HepG2 (cell line): Measurements from ENCODE around the gene SLIT3. TPM values are rescaled to one million over a fixed set of nuclear protein-coding genes. Genes with fewer than 3 reads are reported as not detected.
A peak's percentile ranks its signal among the peaks of the same experiment; 100 is the strongest.

ENCODE experiments used
- ATAC-seq: fragments of 200-7000 bp; cut with Tn5 transposase; 3 replicates; pipeline ENCODE4 v1.9.1; 2020; ENCODE audit warnings: mild to moderate bottlenecking, moderate library complexity
- BruUV-seq: library from RNA; stranded (reverse); fragments of 400-500 nt; replicated peaks from 2 replicates; lab custom pipeline; 2021; lab: Mats Ljungman, UMichigan
- CTCF ChIA-PET: fragments of 300-600 bp; formaldehyde crosslinking; extraction: SDS; loops from one replicate; lab custom pipeline; 2021; ENCODE audit warnings: low total read pairs, inconsistent platforms, low intra/inter-chr PET ratio; lab: Yijun Ruan, JAX
- POLR2A ChIA-PET: fragments of 350-600 bp; sonication (Branson Sonifier 250); formaldehyde crosslinking; loops from one replicate; lab custom pipeline; 2020; ENCODE audit warnings: antibody characterized with exemption, inconsistent platforms; lab: Yijun Ruan, JAX
- DNase-seq: peaks from one replicate; pipeline ENCODE4 v3.0.0-alpha.2; 2015; ENCODE audit warnings: low spot score
- FAIRE-seq: peaks from 3 replicates; lab custom pipeline; 2011; peaks lifted over from hg19 to GRCh38; lab: Jason Lieb, UNC
- H2AFZ ChIP-seq: one replicate; pipeline ENCODE4 v1.6.1; 2011; ENCODE audit warnings: low read length, inconsistent platforms
- H3K27ac ChIP-seq: fragments of 300-600 bp; 3 replicates; pipeline ENCODE4 v1.8.0; 2011; ENCODE audit warnings: mixed run types, mild to moderate bottlenecking, mixed read lengths, low read length, inconsistent platforms; ENCODE audit not compliant: insufficient read depth; ENCODE audit errors: extremely low read length
- H3K27me3 ChIP-seq, 2 experiments: fragments of 200-600 bp in 1 of 2; 2 replicates in 1 of 2; 3 replicates in 1 of 2; pipeline versions ENCODE4 v1.6.0 to v1.8.0; 2011; ENCODE audit warnings: low read length in 2 of 2, mild to moderate bottlenecking in 2 of 2, moderate library complexity in 2 of 2, inconsistent platforms in 1 of 2; ENCODE audit not compliant: insufficient read depth in 2 of 2, control insufficient read depth in 1 of 2
- H3K36me3 ChIP-seq, 2 experiments: fragments of 200-600 bp in 1 of 2; replicated peaks in 1 of 2; 2 replicates in 1 of 2; 3 replicates in 1 of 2; pipeline versions ENCODE4 v1.5.1 to v1.8.0; 2011; ENCODE audit warnings: low read length in 2 of 2, inconsistent platforms in 1 of 2; ENCODE audit not compliant: insufficient read depth in 2 of 2, control insufficient read depth in 1 of 2
- H3K4me1 ChIP-seq: 2 replicates; pipeline ENCODE4 v1.5.1; 2012; ENCODE audit warnings: low read length, inconsistent platforms; ENCODE audit not compliant: insufficient read depth
- H3K4me2 ChIP-seq: 2 replicates; pipeline ENCODE4 v1.6.0; 2011; ENCODE audit warnings: low read depth, low read length, inconsistent platforms
- H3K4me3 ChIP-seq, 3 experiments: fragments of 200-600 bp in 1 of 3; sonication (generic), shearing (Covaris generic) in 1 of 3; replicated peaks in 1 of 3; 2 replicates each; pipeline ENCODE4 v1.5.1; 2011 to 2016; ENCODE audit warnings: low read length in 3 of 3, inconsistent platforms in 2 of 3, low read depth in 2 of 3, mild to moderate bottlenecking in 2 of 3, control low read depth in 1 of 3, mixed read lengths in 1 of 3; ENCODE audit not compliant: insufficient read depth in 1 of 3
- H3K79me2 ChIP-seq: one replicate; pipeline ENCODE4 v1.6.1; 2011; ENCODE audit warnings: low read length, inconsistent platforms; ENCODE audit not compliant: insufficient read depth
- H3K9ac ChIP-seq: 2 replicates; pipeline ENCODE4 v1.6.0; 2011; ENCODE audit warnings: mild to moderate bottlenecking, low read depth, low read length, inconsistent platforms; ENCODE audit not compliant: insufficient read depth
- H3K9me3 ChIP-seq: 2 replicates; pipeline ENCODE4 v1.5.1; 2012; ENCODE audit warnings: mild to moderate bottlenecking, low read length
- H4K20me1 ChIP-seq: 2 replicates; pipeline ENCODE4 v1.6.0; 2011; ENCODE audit warnings: inconsistent platforms, mild to moderate bottlenecking, low read length, moderate library complexity; ENCODE audit not compliant: insufficient read depth
- ARNT ChIP-seq: fragments of 450-650 bp; IDR thresholded peaks from 2 replicates; pipeline ENCODE4 v1.6.1; 2017
- ATRX ChIP-seq: sonication (generic); formaldehyde crosslinking; IDR thresholded peaks from 2 replicates; pipeline ENCODE4 v1.4.0; 2020; ENCODE audit warnings: missing genetic modification reagents, borderline replicate concordance
- BORCS8-MEF2B ChIP-seq: sonication (generic); formaldehyde crosslinking; IDR thresholded peaks from 2 replicates; pipeline ENCODE4 v1.8.0; 2022; ENCODE audit warnings: mild to moderate bottlenecking, missing genetic modification reagents
- CEBPB ChIP-seq: IDR thresholded peaks from 2 replicates; pipeline ENCODE4 v1.6.1; 2011; ENCODE audit warnings: low read depth, low read length, improper control_type of control experiment, borderline replicate concordance
- GPN1 ChIP-seq: sonication (generic); formaldehyde crosslinking; IDR thresholded peaks from 2 replicates; pipeline ENCODE4 v1.5.1; 2020; ENCODE audit warnings: missing genetic modification reagents, borderline replicate concordance
- KDM1A ChIP-seq: IDR thresholded peaks from 2 replicates; pipeline ENCODE4 v1.6.1; 2016; ENCODE audit warnings: missing compliant biosample characterization
- SYNCRIP ChIP-seq: fragments of 200-400 bp; formaldehyde crosslinking; IDR thresholded peaks from 2 replicates; pipeline ENCODE4 v1.6.1; 2018; ENCODE audit warnings: mild to moderate bottlenecking, low read depth, low read length; ENCODE audit not compliant: insufficient read depth
- TARDBP ChIP-seq: sonication (generic); formaldehyde crosslinking; IDR thresholded peaks from 2 replicates; pipeline ENCODE4 v1.8.0; 2022; ENCODE audit warnings: mild to moderate bottlenecking, missing genetic modification reagents
- ZFP36L1 ChIP-seq: sonication (generic); formaldehyde crosslinking; IDR thresholded peaks from 2 replicates; pipeline ENCODE4 v1.8.0; 2022; ENCODE audit warnings: mild to moderate bottlenecking, missing genetic modification reagents, moderate library complexity
- ZKSCAN8 ChIP-seq: IDR thresholded peaks from 2 replicates; pipeline ENCODE4 v1.6.1; 2016; ENCODE audit warnings: borderline replicate concordance, missing genetic modification reagents, missing compliant biosample characterization
- ZNF451 ChIP-seq: sonication (generic); formaldehyde crosslinking; IDR thresholded peaks from 2 replicates; pipeline ENCODE4 v1.5.0; 2020; ENCODE audit warnings: mild to moderate bottlenecking, missing genetic modification reagents
- ZNF543 ChIP-seq: sonication (generic); formaldehyde crosslinking; IDR thresholded peaks from 2 replicates; pipeline ENCODE4 v1.4.0; 2020; ENCODE audit warnings: mild to moderate bottlenecking, missing genetic modification reagents
- ZNF670 ChIP-seq: sonication (generic); formaldehyde crosslinking; IDR thresholded peaks from 2 replicates; pipeline ENCODE4 v1.8.0; 2022; ENCODE audit warnings: mild to moderate bottlenecking, missing genetic modification reagents, borderline replicate concordance
- ZNF75D ChIP-seq: sonication (generic); formaldehyde crosslinking; IDR thresholded peaks from 2 replicates; pipeline ENCODE4 v1.8.1; 2023; ENCODE audit warnings: missing genetic modification reagents, mild to moderate bottlenecking, borderline replicate concordance
- ZNF768 ChIP-seq: sonication (generic); formaldehyde crosslinking; IDR thresholded peaks from 2 replicates; pipeline ENCODE4 v1.4.0; 2020; ENCODE audit warnings: missing genetic modification reagents
- WGBS: methylation state at CpG from one replicate; pipeline ENCODE4 v1.1.6; 2017; ENCODE audit warnings: low lambda C conversion rate; 5-methylcytosine and 5-hydroxymethylcytosine counted together
- in situ Hi-C: cut with HindIII; loops from 2 replicates; pipeline ENCODE4 v1.10.0; 2017; ENCODE audit warnings: low pct_unique_long_range_greater_than_20kb; ENCODE audit not compliant: extremely low pct_ligation_motif_present
- intact Hi-C: fragments of 100-400 bp; cut with micrococcal nuclease; formaldehyde crosslinking; loops from one replicate; pipeline ENCODE4 v1.10.0; 2022; ENCODE audit not compliant: unreplicated experiment
- polyA plus RNA-seq, 8 experiments: library from polyadenylated mRNA; depleted of rRNA in 3 of 8; stranded (reverse) in 7 of 8; unstranded in 1 of 8; fragments of >200 nt; fragmentation: Illumina TruSeq in 4 of 8; extraction: Trizol in 4 of 8; gene quantifications; 2 replicates each; pipeline versions ENCODE4 v1.2.1 to v1.2.3, GENCODE V29; 2011 to 2016; ENCODE audit warnings: low read depth in 4 of 8, missing spikeins in 1 of 8, mixed read lengths in 1 of 8; ENCODE audit not compliant: insufficient read depth in 1 of 8
- total RNA-seq, 5 experiments: library from RNA; depleted of rRNA; stranded (reverse); fragments of >200 nt; fragmentation: Illumina TruSeq; extraction: Trizol; gene quantifications; 2 replicates each; pipeline ENCODE4 v1.2.3, GENCODE V29; 2016; ENCODE audit warnings: low read depth in 1 of 5
- TF ChIP-seq, protein P1 (sequence below): sonication (generic); formaldehyde crosslinking; IDR thresholded peaks from 2 replicates; pipeline ENCODE4 v1.9.0; 2021; ENCODE audit warnings: missing genetic modification reagents, borderline replicate concordance
- TF ChIP-seq, protein P2 (sequence below): sonication (generic); formaldehyde crosslinking; IDR thresholded peaks from 2 replicates; pipeline ENCODE4 v1.5.1; 2020; ENCODE audit warnings: missing genetic modification reagents, mild to moderate bottlenecking, borderline replicate concordance
- TF ChIP-seq, protein P3 (sequence below): sonication (generic); formaldehyde crosslinking; IDR thresholded peaks from 2 replicates; pipeline ENCODE4 v1.4.0; 2020; ENCODE audit warnings: mild to moderate bottlenecking, missing genetic modification reagents, borderline replicate concordance

The SLIT3 gene
- total and polyA plus RNA-seq, 2 of the 13 experiments (the other 11 are each of a cell fraction or from before 2014, with no cell fraction given), result not detected

DNA sequence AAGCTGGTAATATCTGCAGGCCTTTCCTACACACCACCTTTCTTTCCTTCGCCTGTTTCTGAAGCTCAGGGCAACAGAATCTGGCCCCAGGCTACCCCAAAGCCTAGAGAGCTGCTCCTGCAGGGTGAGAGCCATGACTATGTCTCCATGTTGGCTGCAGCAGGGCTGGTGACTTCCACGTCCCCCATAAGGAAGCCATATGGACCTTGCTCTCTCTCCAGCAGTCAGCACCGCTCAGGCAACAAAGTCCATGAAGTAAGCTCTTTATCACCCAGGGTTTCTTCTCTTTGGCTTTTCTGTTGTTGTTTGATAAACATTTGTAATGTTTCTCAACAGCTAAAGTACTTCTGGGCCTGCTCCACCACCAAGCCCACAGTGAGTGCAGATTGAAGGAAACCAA, 125.2 kb downstream of the SLIT3 start:
- BruUV-seq, result no TSS peak
- DNase-seq (no peak), FAIRE-seq (no peak), ATAC-seq (peak; percentile 73)
- WGBS, result 21% methylated on average over 3 of the region's 3 CpGs
- H3K79me2 ChIP-seq, result no peaks in the 10 kb centered on the region
- intact Hi-C loops, result no loop called here
- no peak overlapping the region for H2AFZ ChIP-seq
- no peak overlapping the region for H3K4me3 ChIP-seq
- TF ChIP-seq KDM1A (no peak), CEBPB (no peak), ZNF670 (no peak), ZKSCAN8 (CRISPR knock-in tag) (no peak), ZNF543 (CRISPR knock-in tag) (no peak), ATRX (CRISPR knock-in tag) (no peak), BORCS8-MEF2B (CRISPR knock-in tag) (no peak), GPN1 (CRISPR knock-in tag) (no peak), ARNT (no peak), TARDBP (CRISPR knock-in tag) (no peak), ZFP36L1 (CRISPR knock-in tag) (no peak), SYNCRIP (no peak), ZNF451 (CRISPR knock-in tag) (no peak), ZNF768 (CRISPR knock-in tag) (no peak), ZNF75D (CRISPR knock-in tag) (no peak)
- TF ChIP-seq, protein P1, sequence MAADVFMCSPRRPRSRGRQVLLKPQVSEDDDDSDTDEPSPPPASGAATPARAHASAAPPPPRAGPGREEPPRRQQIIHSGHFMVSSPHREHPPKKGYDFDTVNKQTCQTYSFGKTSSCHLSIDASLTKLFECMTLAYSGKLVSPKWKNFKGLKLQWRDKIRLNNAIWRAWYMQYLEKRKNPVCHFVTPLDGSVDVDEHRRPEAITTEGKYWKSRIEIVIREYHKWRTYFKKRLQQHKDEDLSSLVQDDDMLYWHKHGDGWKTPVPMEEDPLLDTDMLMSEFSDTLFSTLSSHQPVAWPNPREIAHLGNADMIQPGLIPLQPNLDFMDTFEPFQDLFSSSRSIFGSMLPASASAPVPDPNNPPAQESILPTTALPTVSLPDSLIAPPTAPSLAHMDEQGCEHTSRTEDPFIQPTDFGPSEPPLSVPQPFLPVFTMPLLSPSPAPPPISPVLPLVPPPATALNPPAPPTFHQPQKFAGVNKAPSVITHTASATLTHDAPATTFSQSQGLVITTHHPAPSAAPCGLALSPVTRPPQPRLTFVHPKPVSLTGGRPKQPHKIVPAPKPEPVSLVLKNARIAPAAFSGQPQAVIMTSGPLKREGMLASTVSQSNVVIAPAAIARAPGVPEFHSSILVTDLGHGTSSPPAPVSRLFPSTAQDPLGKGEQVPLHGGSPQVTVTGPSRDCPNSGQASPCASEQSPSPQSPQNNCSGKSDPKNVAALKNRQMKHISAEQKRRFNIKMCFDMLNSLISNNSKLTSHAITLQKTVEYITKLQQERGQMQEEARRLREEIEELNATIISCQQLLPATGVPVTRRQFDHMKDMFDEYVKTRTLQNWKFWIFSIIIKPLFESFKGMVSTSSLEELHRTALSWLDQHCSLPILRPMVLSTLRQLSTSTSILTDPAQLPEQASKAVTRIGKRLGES, result no peak
- TF ChIP-seq, protein P2, sequence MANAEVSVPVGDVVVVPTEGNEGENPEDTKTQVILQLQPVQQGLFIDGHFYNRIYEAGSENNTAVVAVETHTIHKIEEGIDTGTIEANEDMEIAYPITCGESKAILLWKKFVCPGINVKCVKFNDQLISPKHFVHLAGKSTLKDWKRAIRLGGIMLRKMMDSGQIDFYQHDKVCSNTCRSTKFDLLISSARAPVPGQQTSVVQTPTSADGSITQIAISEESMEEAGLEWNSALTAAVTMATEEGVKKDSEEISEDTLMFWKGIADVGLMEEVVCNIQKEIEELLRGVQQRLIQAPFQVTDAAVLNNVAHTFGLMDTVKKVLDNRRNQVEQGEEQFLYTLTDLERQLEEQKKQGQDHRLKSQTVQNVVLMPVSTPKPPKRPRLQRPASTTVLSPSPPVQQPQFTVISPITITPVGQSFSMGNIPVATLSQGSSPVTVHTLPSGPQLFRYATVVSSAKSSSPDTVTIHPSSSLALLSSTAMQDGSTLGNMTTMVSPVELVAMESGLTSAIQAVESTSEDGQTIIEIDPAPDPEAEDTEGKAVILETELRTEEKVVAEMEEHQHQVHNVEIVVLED, result no peak
- TF ChIP-seq, protein P3, sequence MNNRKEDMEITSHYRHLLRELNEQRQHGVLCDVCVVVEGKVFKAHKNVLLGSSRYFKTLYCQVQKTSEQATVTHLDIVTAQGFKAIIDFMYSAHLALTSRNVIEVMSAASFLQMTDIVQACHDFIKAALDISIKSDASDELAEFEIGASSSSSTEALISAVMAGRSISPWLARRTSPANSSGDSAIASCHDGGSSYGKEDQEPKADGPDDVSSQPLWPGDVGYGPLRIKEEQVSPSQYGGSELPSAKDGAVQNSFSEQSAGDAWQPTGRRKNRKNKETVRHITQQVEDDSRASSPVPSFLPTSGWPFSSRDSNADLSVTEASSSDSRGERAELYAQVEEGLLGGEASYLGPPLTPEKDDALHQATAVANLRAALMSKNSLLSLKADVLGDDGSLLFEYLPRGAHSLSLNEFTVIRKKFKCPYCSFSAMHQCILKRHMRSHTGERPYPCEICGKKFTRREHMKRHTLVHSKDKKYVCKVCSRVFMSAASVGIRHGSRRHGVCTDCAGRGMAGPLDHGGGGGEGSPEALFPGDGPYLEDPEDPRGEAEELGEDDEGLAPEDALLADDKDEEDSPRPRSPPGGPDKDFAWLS (CRISPR knock-in tag), result no peak
- ChIA-PET POLR2A (no interaction called here), CTCF (no interaction called here)
- H3K4me1 ChIP-seq, result peaks cover 11% of the 10 kb centered on the region
- H4K20me1 ChIP-seq, result no peaks in the 10 kb centered on the region
- H3K9me3 ChIP-seq, result no peaks in the 10 kb centered on the region
- H3K9ac ChIP-seq, result no peak overlapping the region
- no peak overlapping the region for H3K4me2 ChIP-seq
- no peak overlapping the region for H3K27ac ChIP-seq
- in situ Hi-C loops, result no loop called here
- H3K36me3 ChIP-seq, result no peaks in the 10 kb centered on the region
- H3K27me3 ChIP-seq, result no peaks in the 10 kb centered on the region
